Astrocyte (in vitro differentiated cells and primary cell): ENCODE data around the gene C1orf87. TPM values are rescaled to one million over a fixed set of nuclear protein-coding genes. Genes with fewer than 3 reads are reported as not detected.
"Not testable (repeated sequence)": the region's sequence is repeated elsewhere in the genome, so short reads cannot be mapped to it uniquely, and the experiment has no call there.

Experiments used
- DNase-seq: peaks from one replicate; pipeline ENCODE4 v3.0.0-alpha.2; 2010; ENCODE audit warnings: low read depth
- FAIRE-seq: peaks from 2 replicates; lab custom pipeline; 2011; peaks lifted over from hg19 to GRCh38; lab: Jason Lieb, UNC
- H2AFZ ChIP-seq: 2 replicates; pipeline ENCODE4 v1.6.0; 2012; ENCODE audit warnings: low read depth, low read length, inconsistent platforms
- H3K27ac ChIP-seq: 2 replicates; pipeline ENCODE4 v1.5.1; 2011; ENCODE audit warnings: low read depth, low read length, inconsistent platforms
- H3K27me3 ChIP-seq: 2 replicates; pipeline ENCODE4 v1.6.0; 2011; ENCODE audit warnings: low read length, inconsistent platforms; ENCODE audit not compliant: insufficient read depth
- H3K36me3 ChIP-seq: 2 replicates; pipeline ENCODE4 v1.5.1; 2011; ENCODE audit warnings: low read length, inconsistent platforms; ENCODE audit not compliant: insufficient read depth
- H3K4me1 ChIP-seq: 2 replicates; pipeline ENCODE4 v1.5.1; 2011; ENCODE audit warnings: low read length, inconsistent platforms; ENCODE audit not compliant: insufficient read depth
- H3K4me2 ChIP-seq: 2 replicates; pipeline ENCODE4 v1.6.0; 2012; ENCODE audit warnings: low read length, inconsistent platforms
- H3K4me3 ChIP-seq: 2 replicates; pipeline ENCODE4 v1.5.1; 2011; ENCODE audit warnings: low read depth, mild to moderate bottlenecking, low read length, inconsistent platforms; ENCODE audit not compliant: insufficient read depth
- H3K79me2 ChIP-seq: 2 replicates; pipeline ENCODE4 v1.6.0; 2012; ENCODE audit warnings: mild to moderate bottlenecking, low read length, inconsistent platforms; ENCODE audit not compliant: insufficient read depth
- H3K9ac ChIP-seq: 2 replicates; pipeline ENCODE4 v1.6.0; 2012; ENCODE audit warnings: mild to moderate bottlenecking, low read length, inconsistent platforms
- H3K9me3 ChIP-seq: 2 replicates; pipeline ENCODE4 v1.5.1; 2012; ENCODE audit warnings: low read depth, mild to moderate bottlenecking, low read length, inconsistent platforms; ENCODE audit not compliant: insufficient read depth
- H4K20me1 ChIP-seq: 2 replicates; pipeline ENCODE4 v1.6.0; 2012; ENCODE audit warnings: low read length, inconsistent platforms; ENCODE audit not compliant: insufficient read depth
- H3K27ac Mint-ChIP-seq: one replicate; pipeline ENCODE4 v1.8.0; 2021; ENCODE audit warnings: mild to moderate bottlenecking, mixed read lengths; ENCODE audit not compliant: unreplicated experiment
- H3K27me3 Mint-ChIP-seq: one replicate; pipeline ENCODE4 v1.8.0; 2021; ENCODE audit warnings: low read depth, mixed read lengths; ENCODE audit not compliant: unreplicated experiment
- H3K36me3 Mint-ChIP-seq: one replicate; pipeline ENCODE4 v1.8.0; 2021; ENCODE audit warnings: low read depth, mixed read lengths; ENCODE audit not compliant: unreplicated experiment
- H3K4me1 Mint-ChIP-seq: one replicate; pipeline ENCODE4 v1.8.0; 2021; ENCODE audit warnings: low read depth, mixed read lengths; ENCODE audit not compliant: unreplicated experiment
- H3K4me3 Mint-ChIP-seq: one replicate; pipeline ENCODE4 v1.8.0; 2021; ENCODE audit warnings: mild to moderate bottlenecking, moderate library complexity, mixed read lengths; ENCODE audit not compliant: unreplicated experiment
- H3K9me3 Mint-ChIP-seq: one replicate; pipeline ENCODE4 v1.8.0; 2021; ENCODE audit warnings: mild to moderate bottlenecking, mixed read lengths; ENCODE audit not compliant: unreplicated experiment
- EZH2 ChIP-seq: IDR thresholded peaks from 2 replicates; pipeline ENCODE4 v1.6.1; 2012; ENCODE audit warnings: mild to moderate bottlenecking, low read length, inconsistent platforms; ENCODE audit not compliant: insufficient read depth
- total RNA-seq: library from RNA; stranded (reverse); gene quantifications from 2 replicates; pipeline ENCODE4 v1.2.1, GENCODE V29; 2021
- TF ChIP-seq, protein P1 (sequence below): IDR thresholded peaks from 2 replicates; pipeline ENCODE4 v1.5.1; 2011; ENCODE audit warnings: low read depth, mild to moderate bottlenecking, inconsistent platforms, low read length, moderate library complexity; ENCODE audit not compliant: insufficient read depth

Gene C1orf87
- total RNA-seq, 1 donor from 2014 or later, result not detected

DNA sequence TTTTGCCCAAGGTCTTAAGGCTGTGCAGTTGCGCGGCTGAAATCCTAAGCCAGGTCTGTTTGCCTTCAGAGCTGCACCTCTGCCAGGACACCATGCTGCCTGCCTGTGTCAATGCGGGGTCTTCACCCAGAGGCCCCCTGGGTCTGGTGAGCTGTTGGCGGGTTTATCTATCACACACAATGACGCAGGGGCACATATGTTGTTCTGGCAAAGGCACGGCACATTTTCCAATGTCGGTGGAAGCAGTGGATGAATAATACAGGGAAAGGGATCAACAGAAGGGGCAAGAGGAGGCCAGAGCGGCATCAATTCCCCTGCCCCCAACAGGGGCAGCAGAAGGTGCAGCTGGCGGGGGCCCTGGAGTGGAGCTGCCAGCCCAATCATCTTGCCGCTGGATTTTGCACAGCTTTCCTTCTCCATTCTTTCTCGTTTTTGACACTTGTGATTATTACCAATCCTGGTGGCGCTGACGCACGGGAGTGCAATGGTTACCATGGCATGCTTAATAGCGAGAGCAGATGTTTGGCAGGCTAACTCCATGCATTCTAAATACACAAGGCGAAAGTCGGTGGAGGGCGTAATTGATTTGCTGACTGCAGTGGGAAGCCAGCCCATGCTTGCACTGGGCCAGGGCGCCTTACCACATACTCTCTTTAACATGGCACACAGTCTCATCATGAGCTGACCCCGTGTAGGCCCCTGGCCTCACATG is 101.2 kb downstream of the C1orf87 start:
- no peaks in the 10 kb centered on the region for H3K79me2 ChIP-seq
- no peaks in the 10 kb centered on the region for H3K9me3 ChIP-seq
- H3K9me3 Mint-ChIP-seq, result no peaks in the 10 kb centered on the region
- TF ChIP-seq, protein P1, sequence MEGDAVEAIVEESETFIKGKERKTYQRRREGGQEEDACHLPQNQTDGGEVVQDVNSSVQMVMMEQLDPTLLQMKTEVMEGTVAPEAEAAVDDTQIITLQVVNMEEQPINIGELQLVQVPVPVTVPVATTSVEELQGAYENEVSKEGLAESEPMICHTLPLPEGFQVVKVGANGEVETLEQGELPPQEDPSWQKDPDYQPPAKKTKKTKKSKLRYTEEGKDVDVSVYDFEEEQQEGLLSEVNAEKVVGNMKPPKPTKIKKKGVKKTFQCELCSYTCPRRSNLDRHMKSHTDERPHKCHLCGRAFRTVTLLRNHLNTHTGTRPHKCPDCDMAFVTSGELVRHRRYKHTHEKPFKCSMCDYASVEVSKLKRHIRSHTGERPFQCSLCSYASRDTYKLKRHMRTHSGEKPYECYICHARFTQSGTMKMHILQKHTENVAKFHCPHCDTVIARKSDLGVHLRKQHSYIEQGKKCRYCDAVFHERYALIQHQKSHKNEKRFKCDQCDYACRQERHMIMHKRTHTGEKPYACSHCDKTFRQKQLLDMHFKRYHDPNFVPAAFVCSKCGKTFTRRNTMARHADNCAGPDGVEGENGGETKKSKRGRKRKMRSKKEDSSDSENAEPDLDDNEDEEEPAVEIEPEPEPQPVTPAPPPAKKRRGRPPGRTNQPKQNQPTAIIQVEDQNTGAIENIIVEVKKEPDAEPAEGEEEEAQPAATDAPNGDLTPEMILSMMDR, result no peak
- no peak for TF ChIP-seq EZH2
- H3K4me2 ChIP-seq, result no peak overlapping the region
- H3K4me3 ChIP-seq, result no peak overlapping the region
- FAIRE-seq, result no peak
- peaks cover 34% of the 10 kb centered on the region for H3K27me3 Mint-ChIP-seq
- H2AFZ ChIP-seq, result no peak overlapping the region
- H3K27ac Mint-ChIP-seq, result no peak overlapping the region
- no peak overlapping the region for H3K27ac ChIP-seq
- H3K4me1 Mint-ChIP-seq, result peaks cover 2% of the 10 kb centered on the region
- no peaks in the 10 kb centered on the region for H3K36me3 ChIP-seq
- H3K4me1 ChIP-seq, result no peaks in the 10 kb centered on the region
- no peaks in the 10 kb centered on the region for H4K20me1 ChIP-seq
- no peak overlapping the region for H3K4me3 Mint-ChIP-seq
- no peak for DNase-seq
- no peaks in the 10 kb centered on the region for H3K36me3 Mint-ChIP-seq
- H3K9ac ChIP-seq, result no peak overlapping the region
- peaks cover 8% of the 10 kb centered on the region for H3K27me3 ChIP-seq

DNA sequence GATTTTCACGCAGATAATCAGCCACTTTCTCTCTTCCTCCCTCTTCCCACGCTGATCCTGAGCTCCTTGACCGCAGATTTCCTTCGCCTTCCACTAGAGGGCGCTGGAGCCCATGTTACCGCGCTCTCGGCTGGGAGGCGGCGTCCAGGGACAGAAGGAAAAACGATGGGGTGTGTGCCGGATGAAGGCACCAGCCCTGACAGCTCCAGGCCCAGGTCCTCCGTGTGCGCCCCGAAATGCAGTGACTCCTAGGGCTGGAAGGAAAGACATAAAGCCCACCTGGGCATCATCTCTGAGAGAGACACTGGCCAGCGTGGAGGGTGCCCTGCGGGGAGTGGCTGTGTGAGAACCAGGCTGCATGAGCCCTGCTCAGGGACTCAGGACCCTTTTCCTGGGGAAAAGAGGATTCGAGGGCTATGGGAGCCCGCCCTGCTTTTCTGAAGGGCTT is 102.1 kb downstream of the C1orf87 start:
- Mint-ChIP-seq H3K27ac (no peak overlapping the region), H3K4me1 (peaks cover 8% of the 10 kb centered on the region), H3K36me3 (no peaks in the 10 kb centered on the region), H3K4me3 (no peak overlapping the region), H3K27me3 (peaks cover 34% of the 10 kb centered on the region), H3K9me3 (no peaks in the 10 kb centered on the region)
- Histone ChIP-seq H4K20me1 (no peaks in the 10 kb centered on the region), H3K4me1 (peaks cover 6% of the 10 kb centered on the region), H3K4me2 (peak overlapping the region; percentile 80), H3K9ac (peak overlapping the region; percentile 42), H2AFZ (peak overlapping the region; percentile 85), H3K79me2 (no peaks in the 10 kb centered on the region), H3K27ac (no peak overlapping the region), H3K9me3 (no peaks in the 10 kb centered on the region), H3K27me3 (peaks cover 8% of the 10 kb centered on the region), H3K4me3 (peak overlapping the region; percentile 41), H3K36me3 (no peaks in the 10 kb centered on the region)
- no peak for DNase-seq
- no peak for FAIRE-seq
- no peak for TF ChIP-seq EZH2
- TF ChIP-seq, protein P1, result peak; percentile 92

DNA sequence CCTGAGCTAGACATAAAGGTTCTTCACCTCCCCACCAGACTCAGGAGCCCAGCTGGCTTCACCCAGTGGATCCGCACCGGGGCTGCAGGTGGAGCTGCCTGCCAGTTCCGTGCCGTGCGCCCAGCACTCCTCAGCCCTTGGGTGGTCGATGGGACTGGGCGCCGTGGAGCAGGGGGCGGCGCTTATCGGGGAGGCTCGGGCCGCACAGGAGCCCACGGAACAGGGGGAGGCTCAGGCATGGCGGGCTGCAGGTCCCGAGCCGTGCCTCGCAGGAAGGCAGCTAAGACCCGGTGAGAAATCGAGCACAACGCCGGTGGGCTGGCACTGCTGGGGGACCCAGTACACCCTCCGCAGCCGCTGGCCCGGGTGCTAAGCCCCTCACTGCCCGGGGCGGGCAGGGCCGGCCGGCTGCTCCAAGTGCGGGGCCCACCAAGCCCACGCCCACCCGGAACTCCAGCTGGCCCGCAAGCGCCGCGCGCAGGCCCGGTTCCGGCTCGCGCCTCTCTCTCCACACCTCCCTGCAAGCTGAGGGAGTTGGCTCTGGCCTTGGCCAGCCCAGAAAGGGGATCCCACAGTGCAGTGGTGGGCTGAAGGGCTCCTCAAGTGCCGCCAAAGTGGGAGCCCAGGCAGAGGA is 103.9 kb downstream of the C1orf87 start:
- H3K27ac ChIP-seq, DNase-seq, H2AFZ ChIP-seq, H3K36me3 Mint-ChIP-seq, H4K20me1 ChIP-seq, FAIRE-seq, H3K27ac Mint-ChIP-seq, H3K36me3 ChIP-seq, H3K4me3 ChIP-seq, H3K4me2 ChIP-seq, H3K79me2 ChIP-seq, H3K9me3 Mint-ChIP-seq, H3K27me3 ChIP-seq, H3K4me1 Mint-ChIP-seq, H3K9me3 ChIP-seq, H3K4me3 Mint-ChIP-seq, H3K9ac ChIP-seq, H3K4me1 ChIP-seq: not testable (repeated sequence)
- H3K27me3 Mint-ChIP-seq, result peaks cover 22% of the 10 kb centered on the region

DNA sequence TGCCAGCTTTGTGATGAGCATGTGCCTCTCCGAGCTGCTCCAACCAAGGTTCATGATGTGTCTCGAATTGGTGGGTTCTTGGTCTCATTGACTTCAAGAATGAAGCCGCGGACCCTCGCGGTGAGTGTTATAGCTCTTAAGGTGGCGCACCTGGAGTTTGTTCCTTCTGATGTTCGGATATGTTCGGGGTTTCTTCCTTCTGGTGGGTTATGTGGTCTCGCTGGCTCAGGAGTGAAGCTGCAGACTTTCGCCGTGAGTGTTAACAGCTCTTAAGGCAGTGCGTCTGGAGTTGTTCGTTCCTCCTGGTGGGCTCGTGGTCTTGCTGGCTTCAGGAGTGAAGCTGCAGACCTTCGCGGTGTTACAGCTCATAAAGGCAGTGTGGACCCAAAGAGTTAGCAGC is 104.8 kb downstream of the C1orf87 start:
- not testable (repeated sequence) for H3K27ac Mint-ChIP-seq, H3K4me1 ChIP-seq, H4K20me1 ChIP-seq, H3K4me3 Mint-ChIP-seq, H3K9me3 Mint-ChIP-seq, H3K9me3 ChIP-seq, H3K4me2 ChIP-seq, H3K27me3 ChIP-seq, H3K36me3 Mint-ChIP-seq, H3K27ac ChIP-seq, FAIRE-seq, H2AFZ ChIP-seq, H3K4me3 ChIP-seq, H3K9ac ChIP-seq, H3K79me2 ChIP-seq, H3K4me1 Mint-ChIP-seq, DNase-seq, H3K36me3 ChIP-seq
- peaks cover 15% of the 10 kb centered on the region for H3K27me3 Mint-ChIP-seq
